HG03139 (cell line): Measurements from ENCODE around the gene SLC25A15.

Experiments used
- ATAC-seq: cut with Tn5 transposase; IDR thresholded peaks from one replicate; pipeline ENCODE4 v1.9.1; 2021; ENCODE audit not compliant: unreplicated experiment

SLC25A15 gene

DNA sequence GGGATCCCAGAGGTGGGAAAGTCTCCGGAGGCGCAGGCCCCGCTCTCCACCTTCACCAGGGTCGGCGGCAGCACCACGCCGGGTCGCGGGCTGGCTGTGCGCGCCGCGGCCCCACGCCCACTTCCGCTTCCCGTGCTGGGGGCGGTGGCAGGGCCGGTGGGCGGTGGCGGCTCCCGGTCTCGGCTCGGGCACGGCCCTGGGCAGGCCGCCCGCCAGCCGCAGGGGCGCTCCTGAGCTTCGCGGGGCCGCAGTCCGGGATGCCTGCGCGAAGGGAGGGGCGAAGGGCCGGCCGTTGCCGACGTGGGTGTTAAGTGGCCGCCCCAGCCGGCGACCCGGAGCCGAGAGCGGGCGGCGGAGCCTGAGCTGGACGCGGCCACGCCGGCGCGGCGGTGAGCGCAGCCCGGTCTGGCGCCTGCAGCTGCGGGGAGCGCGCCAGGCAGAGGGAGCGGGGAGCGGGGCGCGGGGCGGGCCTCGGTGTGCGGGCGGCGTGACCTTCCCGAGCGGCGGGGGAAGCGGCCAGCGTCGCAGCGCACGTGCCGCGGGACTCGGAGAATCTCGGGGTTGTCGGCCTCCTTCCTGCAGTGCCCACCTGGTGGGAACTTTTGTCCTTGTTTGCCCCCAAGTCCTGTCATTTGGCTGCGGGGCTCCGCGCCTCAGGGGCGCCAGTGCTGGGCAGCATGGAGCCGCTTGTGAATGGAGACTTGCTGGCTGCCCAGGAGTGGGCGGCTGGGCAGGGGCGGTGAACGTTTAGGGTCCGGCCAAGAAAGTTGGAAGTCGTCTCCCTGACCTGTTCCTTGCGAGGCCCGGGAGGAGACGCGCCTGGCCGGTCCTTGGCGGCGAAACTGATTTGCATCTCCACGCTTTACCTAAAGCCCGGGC, at the start of gene SLC25A15:
SLC25A15 (plus strand) TSS at position 337 of the 879 bp plus-strand sequence. CDS start 3,616 bp downstream, outside the sequence.
- ATAC-seq, result peak; percentile 69

- ATAC-seq, result no peak
Observed at GRCh38 chr13:40749327-40749726, 40.1 kb upstream of the SLC25A15 start.

- ATAC-seq, result no peak
Observed at GRCh38 chr13:40755082-40755700, 34.2 kb upstream of the SLC25A15 start.

- ATAC-seq, result no peak
Observed at GRCh38 chr13:40756042-40756441, 33.4 kb upstream of the SLC25A15 start.

- no peak for ATAC-seq
Observed at GRCh38 chr13:40758811-40759210, 30.6 kb upstream of the SLC25A15 start.

DNA sequence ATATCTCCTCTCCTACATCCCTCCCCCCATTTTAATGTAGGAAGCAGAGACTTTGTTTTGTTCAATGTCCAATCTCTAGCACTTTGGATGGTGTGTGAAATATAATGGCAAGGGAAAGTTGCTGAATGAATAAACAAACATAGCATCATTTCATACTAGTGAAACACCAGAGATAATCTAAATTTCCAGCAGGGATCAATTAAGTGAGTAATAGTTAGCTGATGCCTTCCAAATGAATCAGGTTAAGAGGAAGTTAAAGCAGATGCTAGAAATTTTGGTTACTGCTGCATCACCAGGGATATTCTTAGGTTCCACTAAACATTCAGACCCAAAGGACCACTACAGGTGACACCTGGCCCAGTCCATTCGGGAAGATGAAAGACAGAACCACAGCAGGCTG, 26.6 kb upstream of the SLC25A15 start:
- no peak for ATAC-seq

DNA sequence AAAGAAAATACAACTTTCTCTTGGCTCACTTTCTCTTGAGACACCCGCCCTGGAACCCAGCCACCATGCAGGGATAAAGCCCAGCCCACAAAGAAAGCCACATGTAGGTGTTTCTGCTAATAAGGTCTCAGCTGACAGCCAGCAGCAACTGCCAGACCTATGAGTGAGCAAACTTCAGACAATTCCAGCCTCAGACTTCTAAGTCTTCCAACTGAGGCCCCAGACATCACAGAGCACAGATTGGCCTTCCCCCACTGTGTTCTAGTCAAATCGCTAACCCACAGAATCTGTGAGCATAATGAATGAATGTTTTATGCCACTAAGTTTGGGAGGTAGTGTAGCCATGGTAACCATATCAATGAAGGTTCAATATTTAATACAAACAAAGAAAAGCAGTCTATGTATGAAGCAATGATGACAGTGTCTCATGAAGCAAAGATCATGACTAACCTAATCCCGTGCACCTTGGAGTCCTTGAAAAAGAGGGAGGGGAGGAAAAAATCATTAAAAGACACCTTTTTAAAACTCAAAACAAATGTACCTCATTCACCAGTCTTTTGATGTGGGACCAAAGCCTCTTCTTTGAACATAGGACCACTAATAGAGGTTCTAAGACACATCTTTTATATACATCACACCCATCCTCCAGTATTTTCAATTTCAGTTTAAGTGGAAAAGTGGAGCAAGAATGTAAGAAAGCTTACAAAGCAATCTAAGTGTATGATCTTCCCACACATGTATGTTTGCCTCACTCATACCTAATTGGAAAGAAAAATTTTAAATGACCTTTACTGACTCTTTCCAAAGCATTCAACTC, 24.6 kb upstream of the SLC25A15 start:
- ATAC-seq, result no peak

- no peak for ATAC-seq
Observed at GRCh38 chr13:40765602-40766001, 23.8 kb upstream of the SLC25A15 start.

- ATAC-seq, result no peak
Observed at GRCh38 chr13:40769970-40770369, 19.4 kb upstream of the SLC25A15 start.

- no peak for ATAC-seq
Observed at GRCh38 chr13:40770609-40770933, 18.8 kb upstream of the SLC25A15 start.

DNA sequence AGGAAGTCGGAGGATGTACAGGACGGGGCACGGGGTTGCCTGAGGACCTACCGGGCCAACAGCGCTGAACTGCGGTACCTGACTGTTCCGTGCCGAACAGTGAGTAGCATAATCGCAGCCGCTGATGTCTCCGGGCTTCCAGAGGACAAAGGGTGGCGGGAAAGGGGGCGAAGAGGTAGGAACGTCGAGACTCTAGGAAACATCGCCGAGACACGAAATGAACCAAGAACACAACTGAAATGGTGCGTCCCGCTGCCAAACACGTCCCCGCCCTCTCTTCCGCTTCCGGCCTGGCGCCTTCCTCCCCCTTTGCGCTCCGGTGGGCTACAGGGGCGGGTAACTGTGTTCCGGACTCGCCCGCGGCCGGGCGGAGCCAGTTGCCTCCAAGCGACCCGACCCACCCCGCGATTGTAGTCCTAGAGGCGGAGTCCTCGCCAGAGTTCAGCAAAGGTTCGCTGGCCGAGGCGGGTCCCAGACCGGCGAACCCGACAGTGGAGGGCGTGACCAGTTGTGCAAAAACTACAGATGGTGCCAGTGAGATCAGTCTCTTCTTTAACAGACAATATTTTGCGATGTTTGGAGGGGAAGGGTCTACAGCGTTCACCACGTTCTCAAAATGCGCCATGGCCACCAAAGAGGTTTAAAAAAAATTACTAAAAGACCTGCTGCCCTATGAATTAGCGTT, 18.3 kb upstream of the SLC25A15 start, which contains the start of gene MRPS31:
MRPS31 (minus strand) TSS at position 257 of the 685 bp plus-strand sequence; CDS start at position 203, 54 bp downstream.
- peak; percentile 97 for ATAC-seq

DNA sequence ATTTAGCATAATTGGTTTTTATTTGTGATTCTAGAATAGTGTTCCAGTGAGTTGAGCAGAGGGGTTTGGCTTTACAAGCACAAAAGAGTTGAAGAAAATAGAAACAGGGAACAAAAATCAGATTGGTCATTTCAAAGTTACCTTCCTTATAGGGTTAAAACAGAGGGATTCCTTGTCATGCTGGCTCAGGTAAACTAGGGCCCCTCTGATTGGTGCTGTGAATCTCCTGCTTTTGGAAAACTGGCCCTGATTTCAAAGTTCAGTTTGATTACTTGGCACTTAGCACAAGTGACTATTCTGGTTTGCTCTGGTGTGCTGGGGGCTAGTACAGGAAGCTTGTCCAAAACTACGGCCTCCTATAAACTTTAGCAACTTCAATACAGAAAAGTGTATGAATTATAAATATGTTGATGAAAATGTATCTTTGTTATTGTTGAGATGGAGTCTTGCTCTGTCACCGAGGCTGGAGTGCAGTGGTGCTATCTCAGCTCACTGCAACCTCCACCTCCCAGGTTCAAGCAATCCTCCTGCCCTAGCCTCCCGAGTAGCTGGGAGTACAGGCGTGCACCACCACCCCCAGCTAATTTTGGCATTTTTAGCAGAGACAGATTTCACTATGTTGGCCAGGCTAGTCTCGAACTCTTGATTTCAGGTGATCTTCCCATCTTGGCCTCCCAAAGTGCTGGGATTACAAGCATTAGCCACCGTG, 16.5 kb upstream of the SLC25A15 start:
- ATAC-seq, result no peak

GRCh38 chr13:40774672-40775071, 14.7 kb upstream of the SLC25A15 start:
- ATAC-seq, result no peak

DNA sequence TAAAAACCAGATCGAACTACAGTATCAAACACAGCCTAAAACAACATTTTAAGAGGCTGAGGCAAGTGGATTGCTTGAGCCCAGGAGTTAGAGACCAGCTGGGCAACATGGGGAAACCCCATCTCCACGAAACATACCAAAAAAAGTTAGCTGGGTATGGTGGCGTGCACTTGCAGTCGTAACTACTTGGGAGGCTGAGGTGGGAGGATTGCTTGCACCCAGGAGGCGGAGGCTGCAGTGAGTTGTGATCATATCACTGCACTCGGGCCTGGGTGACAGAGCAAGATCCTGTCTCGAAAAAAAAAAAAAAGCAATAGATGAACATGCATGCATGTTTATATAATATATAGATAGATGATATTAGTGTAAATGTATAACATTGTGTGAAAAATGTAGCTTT, 13.2 kb upstream of the SLC25A15 start:
- no peak for ATAC-seq

DNA sequence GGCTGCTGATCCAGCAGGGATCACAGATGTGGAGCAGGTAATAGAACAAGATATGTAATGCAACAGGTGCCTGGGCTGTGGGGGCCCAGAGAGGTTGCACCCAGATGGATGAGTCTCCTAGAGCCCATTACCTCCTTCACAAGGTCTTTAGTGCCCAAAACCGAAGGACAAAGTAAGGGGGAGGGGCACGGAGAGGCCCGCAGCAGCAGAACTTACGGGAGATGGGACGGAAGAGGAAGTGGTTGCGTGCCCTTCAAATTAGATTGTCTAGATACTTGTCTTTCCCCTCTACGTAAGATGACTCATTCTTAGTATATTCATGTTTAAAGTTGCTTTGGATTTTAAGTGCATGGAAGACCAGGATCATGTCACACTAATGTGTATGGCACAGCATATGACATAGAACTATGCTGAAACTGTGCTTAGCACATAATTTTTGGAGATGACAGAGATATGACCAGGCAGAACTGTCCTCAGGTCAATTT, 12.7 kb upstream of the SLC25A15 start:
- peak; percentile 51 for ATAC-seq

DNA sequence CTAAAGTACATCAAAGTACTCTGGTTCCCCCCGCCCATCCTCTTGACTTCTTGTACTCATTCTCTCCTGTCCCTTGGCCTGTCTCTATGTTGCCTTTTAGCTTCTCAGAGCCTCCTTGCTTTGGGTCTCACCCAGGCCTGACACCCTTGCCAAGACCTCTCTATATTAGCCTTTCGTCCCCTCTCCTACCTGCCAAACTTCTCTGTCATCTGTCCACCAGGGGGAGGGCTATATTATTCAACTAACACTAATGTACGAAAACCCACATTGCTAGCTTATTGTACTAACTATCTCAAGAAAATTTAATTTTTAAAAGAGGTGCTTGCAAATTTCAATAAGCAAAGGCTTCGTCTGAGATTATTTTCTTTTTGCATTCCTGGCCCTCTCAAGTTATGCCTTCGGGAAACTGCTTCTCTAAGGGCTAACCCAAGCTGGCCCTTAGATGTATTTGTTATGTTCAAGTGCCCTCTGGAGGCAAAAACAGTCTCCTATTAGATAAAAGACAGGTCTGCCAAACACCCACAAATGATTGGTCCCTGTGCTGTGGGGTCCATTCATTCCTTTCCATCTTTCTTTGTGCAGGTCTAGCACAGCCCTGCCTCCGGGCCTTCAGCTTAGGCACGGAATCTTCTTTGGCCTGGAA, 12.1 kb upstream of the SLC25A15 start:
- peak; percentile 69 for ATAC-seq

GRCh38 chr13:40777809-40778175, 11.6 kb upstream of the SLC25A15 start:
- no peak for ATAC-seq

DNA sequence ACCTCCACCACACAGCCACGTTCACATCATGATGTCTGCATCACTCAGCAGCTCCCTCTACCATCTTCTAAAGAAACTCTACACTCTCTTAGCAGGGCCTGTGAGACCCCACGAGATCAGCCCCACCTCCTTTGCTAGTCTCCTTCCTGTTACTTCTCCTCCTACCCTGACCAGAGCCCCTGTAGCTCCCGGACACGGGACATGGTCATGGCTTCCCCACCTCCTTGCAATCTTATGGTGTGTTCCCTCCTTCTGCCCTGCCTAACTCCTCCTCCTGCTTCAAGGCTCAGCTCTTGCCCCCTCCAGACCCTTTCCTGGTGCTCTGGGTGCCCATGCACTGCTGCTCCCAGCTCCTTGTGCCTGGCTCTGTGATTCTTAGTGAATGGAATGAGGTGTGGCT, 10.4 kb upstream of the SLC25A15 start:
- no peak for ATAC-seq

- ATAC-seq, result no peak
Observed at GRCh38 chr13:40779796-40780285, 9.6 kb upstream of the SLC25A15 start.
